NCI-H446 (cell line): ENCODE data around the gene BLOC1S3.

ENCODE experiments used
- DNase-seq, 2 experiments: peaks; one replicate each; lab custom pipeline; 2025; lab: John Stamatoyannopoulos, UW

Gene BLOC1S3

GRCh38 chr19:45161738-45162607 lies 16.6 kb upstream of the BLOC1S3 start:
- peak in 1 of 2 experiments; percentile 19 for DNase-seq

- no peak for DNase-seq
These were observed 15.9 kb upstream of the BLOC1S3 start for GRCh38 chr19:45162608-45163143.

GRCh38 chr19:45163156-45163555 lies 15.4 kb upstream of the BLOC1S3 start:
- DNase-seq: no peak

- DNase-seq: no peak
These were observed 14.7 kb upstream of the BLOC1S3 start for GRCh38 chr19:45163751-45164460.

GRCh38 chr19:45164577-45165335 lies 13.8 kb upstream of the BLOC1S3 start:
- DNase-seq: no peak

- DNase-seq: no peak
These were observed 11.8 kb upstream of the BLOC1S3 start for GRCh38 chr19:45166723-45167252.

- no peak for DNase-seq
These were observed 9.7 kb upstream of the BLOC1S3 start for GRCh38 chr19:45168767-45169351.

- DNase-seq: no peak
These were observed 9.0 kb upstream of the BLOC1S3 start for GRCh38 chr19:45169602-45170001.

GRCh38 chr19:45170146-45171106 lies 8.2 kb upstream of the BLOC1S3 start:
- no peak for DNase-seq

GRCh38 chr19:45171211-45171623 lies 7.4 kb upstream of the BLOC1S3 start:
- no peak for DNase-seq

- DNase-seq: no peak
These were observed 6.4 kb upstream of the BLOC1S3 start for GRCh38 chr19:45172173-45172572.

GRCh38 chr19:45172611-45173208 lies 5.9 kb upstream of the BLOC1S3 start:
- DNase-seq: no peak

- no peak for DNase-seq
These were observed 4.8 kb upstream of the BLOC1S3 start for GRCh38 chr19:45173816-45174215.

GRCh38 chr19:45175515-45176345 lies 2.9 kb upstream of the BLOC1S3 start:
- no peak for DNase-seq

GRCh38 chr19:45177817-45178261 lies 745 bp upstream of the BLOC1S3 start, which contains the start of gene TRAPPC6A:
Gene TRAPPC6A, minus strand, starts transcription at chr19:45178237. Its CDS starts 19 bp downstream, at chr19:45178218.
- no peak for DNase-seq

- peak in 1 of 2 experiments; percentile 34 for DNase-seq
These were observed 698 bp downstream of the BLOC1S3 start for GRCh38 chr19:45179072-45179891.

- no peak for DNase-seq
These were observed 1.3 kb downstream of the BLOC1S3 start for GRCh38 chr19:45179892-45180370.

- DNase-seq: no peak
These were observed 2.4 kb downstream of the BLOC1S3 start for GRCh38 chr19:45180936-45181335.
